Skin of body (tissue), 2 donors: Measurements from ENCODE around the gene KCTD6. TPM values are rescaled to one million over a fixed set of nuclear protein-coding genes. Genes with fewer than 3 reads are reported as not detected.

Experiments used
- DNase-seq: peaks from one replicate; lab custom pipeline; 2025; lab: John Stamatoyannopoulos, UW
- total RNA-seq: library from RNA; depleted of rRNA; stranded (reverse); fragments of >200 nt; gene quantifications from one replicate; pipeline ENCODE4 v1.2.3, GENCODE V29; 2014

The KCTD6 gene
- 13.8 TPM for total RNA-seq

GRCh38 chr3:58491506-58492402 lies at the start of gene KCTD6:
Gene KCTD6, plus strand, starts transcription at chr3:58492096. Its CDS starts 6,660 bp downstream, at chr3:58498756.
- peak; percentile 95 for DNase-seq

GRCh38 chr3:58452176-58452575 lies 39.7 kb upstream of the KCTD6 start:
- no peak for DNase-seq

- DNase-seq = no peak
These were observed 32.7 kb upstream of the KCTD6 start for GRCh38 chr3:58459160-58459559.

GRCh38 chr3:58462829-58463180 lies 29.1 kb upstream of the KCTD6 start:
- DNase-seq = no peak

- peak; percentile 19 for DNase-seq
These were observed 28.5 kb upstream of the KCTD6 start for GRCh38 chr3:58463181-58463941.

- DNase-seq = no peak
These were observed 28.0 kb upstream of the KCTD6 start for GRCh38 chr3:58463942-58464271.

- DNase-seq = no peak
These were observed 27.0 kb upstream of the KCTD6 start for GRCh38 chr3:58464866-58465265.

GRCh38 chr3:58466899-58467563 lies 24.9 kb upstream of the KCTD6 start:
- DNase-seq = no peak

- DNase-seq = no peak
These were observed 22.8 kb upstream of the KCTD6 start for GRCh38 chr3:58469096-58469495.

- DNase-seq = no peak
These were observed 21.4 kb upstream of the KCTD6 start for GRCh38 chr3:58470363-58471024.

GRCh38 chr3:58471025-58471887 lies 20.6 kb upstream of the KCTD6 start:
- DNase-seq = no peak

GRCh38 chr3:58473275-58473674 lies 18.6 kb upstream of the KCTD6 start:
- no peak for DNase-seq

GRCh38 chr3:58474348-58474911 lies 17.5 kb upstream of the KCTD6 start:
- DNase-seq = no peak

GRCh38 chr3:58474967-58475578 lies 16.8 kb upstream of the KCTD6 start:
- DNase-seq = no peak

- DNase-seq = no peak
These were observed 13.1 kb upstream of the KCTD6 start for GRCh38 chr3:58478781-58479180.

GRCh38 chr3:58480309-58480708 lies 11.6 kb upstream of the KCTD6 start:
- DNase-seq = no peak

- DNase-seq = no peak
These were observed 8.8 kb upstream of the KCTD6 start for GRCh38 chr3:58482917-58483636.

- DNase-seq = peak; percentile 26
These were observed 7.7 kb upstream of the KCTD6 start for GRCh38 chr3:58484045-58484721.

- no peak for DNase-seq
These were observed 7.2 kb upstream of the KCTD6 start for GRCh38 chr3:58484722-58485069.
